Endometrial microvascular endothelial cells (primary cell): ENCODE results near the gene KCTD10. TPM values are rescaled to one million over a fixed set of nuclear protein-coding genes. Genes with fewer than 3 reads are reported as not detected.
"Not testable (repeated sequence)": the region's sequence is repeated elsewhere in the genome, so short reads cannot be mapped to it uniquely, and the experiment has no call there.

Experiments
- in situ Hi-C: cut with HindIII; loops from 2 replicates; pipeline ENCODE4 v1.10.0; 2017; ENCODE audit warnings: low sequenced_read_pairs, low pct_unique_long_range_greater_than_20kb; ENCODE audit errors: inconsistent ontology term
- total RNA-seq: library from RNA; depleted of rRNA; stranded (reverse); fragments of >200 nt; gene quantifications from one replicate; pipeline ENCODE4 v1.2.3, GENCODE V29; 2015; ENCODE audit errors: inconsistent ontology term

Gene KCTD10
- total RNA-seq, 1 donor from 2014 or later = 63.0 TPM

- in situ Hi-C loops = no loop called here
Observed at GRCh38 chr12:109477963-109478315, 839 bp upstream of the KCTD10 start.

GRCh38 chr12:109476807-109477184, 304 bp downstream of the KCTD10 start:
- in situ Hi-C loops = no loop called here

DNA sequence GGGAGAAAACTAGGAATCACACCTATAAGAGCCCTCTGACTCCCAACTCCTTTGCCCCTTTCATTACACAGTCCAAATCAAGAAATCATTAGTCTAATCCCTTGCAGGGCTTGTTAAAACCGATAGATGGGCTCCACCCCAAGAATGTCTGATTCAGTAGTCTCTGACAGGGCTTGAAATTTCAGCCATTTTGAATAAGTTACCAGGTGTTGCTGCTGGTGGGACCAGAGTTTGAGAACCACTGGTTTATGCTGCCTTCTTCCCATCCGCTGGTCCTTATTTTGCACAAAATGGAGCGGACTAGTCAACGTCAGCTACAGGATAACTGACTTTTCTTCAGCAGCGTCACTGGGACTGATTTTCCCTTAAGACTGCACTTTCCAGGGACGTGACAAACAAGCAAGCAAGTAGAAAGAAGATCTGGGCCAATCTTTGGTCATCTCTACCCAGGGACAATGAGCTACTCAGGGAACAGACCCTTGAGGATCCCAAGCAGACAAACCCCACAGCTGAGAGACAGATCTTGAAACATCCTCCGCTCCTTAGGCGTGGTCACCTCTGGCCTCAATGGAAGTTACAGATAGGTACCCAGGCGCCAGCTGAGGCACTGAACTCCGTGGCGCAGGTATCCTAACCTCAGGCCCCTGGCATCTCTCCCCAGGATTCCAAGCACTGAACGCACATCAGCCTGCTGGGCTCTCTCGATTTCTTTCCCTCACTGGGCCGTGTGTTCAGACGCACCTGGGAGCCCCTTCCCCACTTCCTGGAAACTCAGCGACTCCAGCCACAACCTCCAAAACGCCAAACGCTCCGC, 900 bp downstream of the KCTD10 start:
- in situ Hi-C loops = no loop called here

DNA sequence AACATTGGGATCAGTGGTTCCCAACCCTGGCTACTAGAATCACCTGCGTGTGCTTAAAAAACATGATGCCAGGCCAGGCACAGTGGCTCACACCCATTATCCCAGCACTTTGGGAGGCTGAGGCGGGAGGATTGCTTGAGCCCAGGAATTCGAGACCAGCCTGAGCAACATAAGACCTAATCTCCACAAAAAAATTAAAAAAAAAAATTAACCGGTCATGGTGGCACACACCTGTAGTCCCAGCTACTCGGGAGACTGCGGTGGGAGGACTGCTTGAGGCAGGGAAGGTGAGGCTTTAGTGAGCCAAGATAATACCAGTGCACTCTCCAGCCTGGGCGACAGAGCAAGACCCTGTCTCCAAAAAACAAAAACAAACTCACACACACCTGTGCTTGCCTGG, 2.0 kb downstream of the KCTD10 start:
- in situ Hi-C loops = no loop called here

DNA sequence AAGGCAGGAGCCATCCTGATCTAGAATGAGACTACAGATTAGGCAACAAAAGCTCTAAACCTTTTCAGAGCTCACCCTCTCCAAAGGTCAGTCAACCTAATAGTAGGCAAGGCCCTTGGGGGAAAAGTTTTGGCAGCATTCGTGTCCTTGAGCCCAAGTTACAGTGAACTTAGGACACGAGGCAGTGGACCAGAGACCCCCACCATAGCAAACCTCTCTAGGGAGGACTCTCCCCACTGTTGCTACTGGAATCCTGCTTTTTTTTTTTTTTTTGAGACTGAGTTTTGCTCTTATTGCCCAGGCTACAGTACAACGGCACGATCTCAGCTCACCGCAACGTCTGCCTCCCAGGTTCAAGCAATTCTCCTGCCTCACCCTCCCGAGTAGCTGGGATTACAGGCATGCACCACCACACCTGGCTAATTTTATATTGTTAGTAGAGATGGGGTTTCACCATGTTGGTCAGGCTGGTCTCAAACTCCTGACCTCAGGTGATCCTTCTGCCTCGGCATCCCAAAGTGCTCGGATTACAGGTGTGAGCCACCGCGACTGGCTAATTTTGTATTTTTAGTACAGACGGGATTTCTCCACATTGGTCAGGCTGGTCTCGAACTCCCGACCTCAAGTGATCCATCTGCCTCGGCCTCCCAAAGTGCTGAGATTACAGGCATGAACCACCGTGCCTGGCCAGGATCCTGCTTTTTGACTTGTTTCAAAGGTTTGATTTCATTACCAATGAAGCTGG, 3.4 kb downstream of the KCTD10 start:
- in situ Hi-C loops = not testable (repeated sequence)

DNA sequence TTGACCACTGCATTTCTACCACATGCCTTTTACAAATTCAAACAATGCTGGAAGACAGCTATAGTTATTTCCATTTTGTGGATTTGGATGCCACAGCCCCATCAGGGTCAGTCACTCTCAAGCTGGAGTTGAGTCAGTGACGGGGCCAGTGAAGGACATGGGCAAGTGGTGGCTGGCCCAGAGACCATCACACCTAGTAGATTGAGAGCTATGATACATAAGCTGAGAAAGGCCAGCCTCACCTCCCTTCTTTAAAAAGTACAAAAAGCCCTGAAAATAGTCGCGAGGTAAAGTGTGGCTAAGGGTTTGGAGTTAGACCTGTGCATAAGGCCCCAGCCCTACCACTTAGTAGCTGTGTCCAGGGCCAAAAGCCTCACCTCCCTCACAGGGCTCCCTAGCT, 4.1 kb downstream of the KCTD10 start:
- in situ Hi-C loops = no loop called here

DNA sequence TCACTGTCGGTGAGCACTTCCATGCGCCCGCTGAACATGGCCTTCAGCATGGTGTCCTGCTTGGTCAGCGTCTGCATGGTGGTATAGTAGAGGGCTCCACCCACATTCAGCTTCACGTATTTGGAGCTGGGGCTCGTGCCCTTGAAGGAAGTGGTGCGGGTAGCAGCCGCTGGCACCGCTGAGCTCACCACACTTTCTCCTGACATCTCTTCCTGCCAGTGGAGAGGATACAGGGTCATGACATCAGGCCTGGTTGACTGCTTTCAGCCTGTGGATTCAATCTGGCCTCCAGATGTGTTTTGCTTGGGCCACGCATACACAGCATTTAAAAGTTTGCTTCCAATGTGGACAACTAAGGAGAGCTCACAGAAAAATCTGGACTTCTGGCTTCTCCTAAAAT, 7.6 kb downstream of the KCTD10 start:
- in situ Hi-C loops = no loop called here

- in situ Hi-C loops = no loop called here
Observed at GRCh38 chr12:109467978-109468676, 9.0 kb downstream of the KCTD10 start.

DNA sequence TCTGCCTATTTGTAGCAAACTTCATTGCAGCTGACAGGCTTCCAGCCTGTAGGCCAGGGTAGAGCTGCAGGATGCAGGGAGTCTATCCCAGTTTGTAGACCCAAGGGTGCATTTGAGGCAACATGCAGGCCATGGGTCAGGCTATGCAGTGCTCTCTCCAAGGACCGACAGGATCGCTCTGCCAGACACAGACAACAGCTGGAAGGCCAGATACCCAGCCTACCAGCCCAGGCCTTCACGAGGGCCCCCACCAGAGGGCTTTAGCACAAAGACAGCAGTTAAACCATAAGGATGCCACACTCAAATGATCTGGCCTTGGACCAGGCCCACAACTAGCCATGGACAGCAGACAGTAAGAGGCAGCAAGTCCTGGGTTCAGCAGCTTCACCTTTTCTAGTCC, 10.3 kb downstream of the KCTD10 start:
- in situ Hi-C loops = no loop called here

- in situ Hi-C loops = no loop called here
Observed at GRCh38 chr12:109466305-109466704, 10.8 kb downstream of the KCTD10 start.

DNA sequence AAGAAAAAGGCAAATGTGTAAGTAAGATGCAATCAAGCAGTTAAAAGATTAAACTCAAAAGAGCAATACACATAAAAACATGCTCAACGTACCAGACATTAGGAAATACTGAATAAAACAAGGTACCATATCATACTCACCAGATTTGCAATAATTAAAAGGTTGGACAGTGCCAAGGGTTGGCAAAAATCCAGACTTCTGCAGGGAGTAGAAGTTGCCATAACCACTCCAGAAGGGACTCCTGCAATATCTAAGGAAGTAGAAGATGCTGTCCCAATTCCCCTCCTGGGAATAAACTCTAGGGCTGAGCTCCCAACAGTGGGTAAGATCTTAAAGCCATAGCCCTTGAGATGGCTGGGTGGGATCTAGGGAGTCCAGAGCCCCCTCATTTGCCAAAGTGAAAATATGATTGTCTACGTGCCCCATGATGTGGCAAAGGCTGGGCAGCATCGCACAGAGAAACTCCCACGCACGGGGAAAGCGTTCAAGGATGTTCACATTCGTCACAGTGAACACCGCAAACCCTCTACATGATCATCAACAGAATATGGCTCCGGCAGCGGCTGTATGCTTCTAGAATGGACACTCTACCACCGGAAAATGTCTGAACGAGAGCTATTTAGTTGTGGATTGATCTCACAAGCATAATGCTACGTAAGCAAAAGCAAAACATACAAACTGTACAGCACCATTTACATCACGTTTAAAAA, 12.3 kb downstream of the KCTD10 start:
- in situ Hi-C loops = no loop called here

- in situ Hi-C loops = no loop called here
Observed at GRCh38 chr12:109463756-109464155, 13.3 kb downstream of the KCTD10 start.

- in situ Hi-C loops = no loop called here
Observed at GRCh38 chr12:109462868-109463692, 14.0 kb downstream of the KCTD10 start.

DNA sequence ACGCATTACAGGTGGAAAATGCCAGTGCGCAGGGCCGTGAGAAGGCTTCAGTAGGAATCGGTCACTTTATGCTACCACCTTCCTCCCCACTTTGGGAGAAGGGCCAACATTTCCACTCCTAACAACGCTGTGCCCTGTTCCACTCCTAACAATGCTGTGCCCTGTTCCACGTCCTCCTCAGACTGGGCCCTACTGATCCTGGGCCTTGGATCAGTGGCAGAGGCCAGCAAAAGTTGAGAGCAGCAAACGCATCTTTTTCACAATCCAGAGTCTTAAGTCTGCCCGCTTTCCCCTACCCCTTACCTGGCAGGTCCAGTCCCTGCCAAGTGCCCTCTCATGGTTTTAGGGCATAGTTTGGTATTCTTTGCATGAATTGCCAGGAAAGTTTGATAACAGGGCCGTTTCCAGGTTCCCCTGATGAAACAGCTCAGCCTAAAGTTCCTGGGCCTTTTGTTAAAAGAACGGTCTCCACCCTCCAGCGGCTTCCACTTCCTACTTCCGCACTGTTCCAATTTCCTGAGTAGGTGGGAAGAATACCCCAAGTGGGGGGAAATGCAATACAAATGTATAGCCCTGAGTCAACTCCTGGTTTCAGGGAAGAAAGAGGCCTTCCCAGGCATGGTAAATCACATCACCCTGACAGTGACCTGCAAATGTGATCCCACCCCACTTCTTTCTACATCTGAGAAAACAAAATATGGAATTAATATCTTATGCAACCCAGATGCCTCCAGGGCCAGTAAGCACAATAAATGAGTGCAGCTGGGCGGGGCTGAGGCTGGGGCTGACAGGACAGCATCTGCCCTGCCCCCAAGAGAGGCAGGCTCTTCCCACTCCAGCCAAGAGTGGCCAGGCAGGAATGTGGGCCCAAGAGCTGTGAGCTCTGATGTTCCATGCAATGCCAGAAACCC, 15.0 kb downstream of the KCTD10 start:
- in situ Hi-C loops = no loop called here

DNA sequence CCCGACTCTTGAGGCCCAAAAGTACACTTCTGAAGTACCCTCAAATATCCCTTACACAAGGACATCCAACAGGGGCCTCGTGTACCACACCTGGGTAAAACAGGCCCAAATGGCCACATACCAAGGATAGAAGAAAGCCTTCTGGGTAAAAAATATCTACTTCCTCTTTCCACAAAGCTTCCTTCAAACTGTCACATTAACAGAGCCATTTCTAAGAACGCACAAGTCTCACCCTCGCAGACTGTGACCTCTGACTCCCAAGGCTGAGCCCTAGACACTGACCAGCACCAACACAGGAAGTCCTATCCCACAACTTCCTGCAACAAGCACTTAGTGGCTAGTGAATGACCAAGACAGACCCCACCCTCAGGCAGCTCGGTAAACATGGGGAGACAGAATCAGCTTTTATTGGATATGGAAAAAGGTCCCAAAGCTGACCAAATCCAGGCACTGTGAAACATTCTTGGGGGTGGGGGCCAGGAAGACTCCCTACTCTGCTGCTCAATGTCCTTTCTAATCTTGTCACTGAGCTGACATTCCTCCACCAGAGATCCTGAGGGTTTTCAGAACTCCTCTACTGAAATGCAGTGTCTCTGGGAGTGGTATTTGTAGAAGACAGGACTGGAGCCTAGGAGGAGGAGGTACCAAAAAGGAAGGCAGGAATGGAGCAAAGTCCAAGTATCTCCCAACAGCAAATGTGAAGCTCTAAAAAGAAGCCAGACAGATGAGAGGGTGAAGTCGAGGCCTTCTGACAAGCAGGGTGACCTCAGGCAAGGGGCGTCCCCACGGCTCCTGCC, 15.9 kb downstream of the KCTD10 start:
- in situ Hi-C loops = no loop called here

DNA sequence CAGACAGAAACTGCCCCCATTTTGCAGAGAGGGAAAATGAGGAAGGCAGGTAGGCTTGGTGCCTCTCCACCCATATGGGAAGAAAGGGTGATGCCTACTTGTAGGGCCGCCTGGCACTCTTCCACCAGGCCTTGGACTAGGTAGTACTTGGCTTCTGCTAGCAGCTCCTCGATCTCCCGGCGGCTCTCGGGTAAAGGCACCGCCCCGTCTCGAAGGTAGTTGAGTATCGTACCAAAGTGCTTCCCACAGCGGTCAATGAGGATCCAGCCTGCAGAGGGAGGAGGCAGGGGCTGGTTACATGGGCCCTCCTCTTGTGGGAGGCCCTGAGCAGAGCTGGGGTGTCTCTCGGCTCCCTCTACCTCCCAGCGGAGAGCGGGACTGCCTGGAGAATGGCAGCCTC, 16.6 kb downstream of the KCTD10 start:
- in situ Hi-C loops = no loop called here

DNA sequence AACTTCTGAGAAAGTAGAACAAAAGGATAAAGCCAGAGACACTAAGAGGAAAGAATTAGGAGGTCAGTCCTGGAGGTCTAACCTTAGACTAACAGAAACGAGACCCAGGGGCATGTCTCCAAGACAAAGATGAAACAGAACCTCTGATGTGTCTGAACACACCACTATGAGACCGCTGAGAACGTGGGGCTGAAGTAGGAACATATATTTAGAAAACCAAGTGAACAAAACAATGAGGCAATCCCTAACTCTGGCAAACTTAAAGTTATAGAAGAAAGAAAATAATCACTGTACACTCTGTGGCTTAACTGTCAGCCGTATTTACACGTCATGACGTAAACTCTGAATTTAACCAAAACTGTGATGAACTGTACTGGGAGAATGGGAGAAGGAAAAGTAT, 17.9 kb downstream of the KCTD10 start:
- in situ Hi-C loops = no loop called here
